ENCODE measurements around the gene SCN4A.

DNA sequence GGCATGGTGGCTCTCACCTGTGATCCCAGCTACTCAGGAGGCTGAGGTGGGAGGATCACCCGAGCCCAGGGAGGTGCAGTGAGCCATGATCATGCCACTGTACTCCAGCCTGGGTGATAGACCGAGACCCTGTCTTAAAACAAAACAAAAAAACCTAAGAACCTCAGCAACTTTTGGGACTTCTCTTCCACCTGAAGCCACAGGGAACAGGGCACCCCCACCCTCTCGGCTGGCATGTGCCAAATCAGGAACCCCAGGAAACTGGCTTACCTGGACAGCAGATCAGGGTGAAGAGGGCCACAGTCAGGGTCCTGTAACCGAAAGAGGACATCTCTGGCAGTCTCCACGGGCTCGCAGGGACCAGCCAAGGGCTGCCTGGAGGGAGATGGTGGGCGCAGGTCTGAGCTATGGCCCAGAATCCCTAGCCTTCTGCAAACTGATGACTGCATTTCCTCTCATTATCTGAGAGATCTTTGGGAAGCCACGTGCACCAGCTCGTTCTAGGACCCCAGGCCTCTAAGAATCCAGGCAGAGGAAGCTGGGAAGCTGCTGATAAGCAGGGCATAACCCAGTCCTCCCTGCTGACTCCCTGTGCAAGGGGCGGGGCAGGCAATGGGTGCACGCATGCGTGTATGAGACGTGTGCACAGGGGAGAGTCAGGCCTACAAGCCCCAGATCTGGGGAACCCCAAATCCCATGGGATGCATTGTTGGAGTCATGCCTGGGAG, 33.8 kb upstream of the SCN4A start:
- TF ChIP-seq SOX5 (CRISPR knock-in tag; IDR thresholded peaks at IDR 0.05; ENCODE audit: borderline replicate concordance), result no peak
- TF ChIP-seq ARID5B (CRISPR knock-in tag; IDR thresholded peaks at IDR 0.05), result no peak
- TF ChIP-seq POLR2AphosphoS5 (IDR thresholded peaks at IDR 0.05; ENCODE audit: low read depth, low read length), result 0 out of 2 replicates have a peak, but pooled peaks have one; percentile 48
- TF ChIP-seq SMAD9 (CRISPR knock-in tag; IDR thresholded peaks at IDR 0.05), result no peak
- no peak for TF ChIP-seq RELA (CRISPR knock-in tag; IDR thresholded peaks at IDR 0.05)

Data from HepG2 (cell line).